Measurements from ENCODE around the gene SH3RF3. TPM values are rescaled to one million over a fixed set of nuclear protein-coding genes. Genes with fewer than 3 reads are reported as not detected.

SH3RF3 gene
- total RNA-seq, 4 donors from 2014 or later = 5.3 to 10.0 (median 8.0) TPM

DNA sequence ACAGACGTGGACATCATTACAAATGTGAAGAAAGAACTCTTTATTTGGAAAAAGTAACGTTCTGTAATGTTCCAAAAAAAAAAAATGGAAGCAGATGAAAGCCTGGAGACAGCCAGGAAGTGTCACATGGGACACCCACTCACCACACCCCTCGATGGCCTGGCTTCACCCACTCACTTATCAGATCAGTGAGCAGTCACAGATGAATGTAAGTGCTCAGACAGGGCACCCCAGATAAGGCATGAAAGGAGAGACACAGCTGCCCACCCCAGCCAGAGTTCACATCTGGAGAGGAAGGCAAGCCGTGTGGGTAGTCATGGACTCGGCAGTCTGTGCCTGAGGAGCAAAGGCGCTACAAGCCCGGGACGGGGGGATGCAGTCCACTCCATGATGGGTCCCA, 379.6 kb downstream of the SH3RF3 start:
- TF ChIP-seq, protein P1, sequence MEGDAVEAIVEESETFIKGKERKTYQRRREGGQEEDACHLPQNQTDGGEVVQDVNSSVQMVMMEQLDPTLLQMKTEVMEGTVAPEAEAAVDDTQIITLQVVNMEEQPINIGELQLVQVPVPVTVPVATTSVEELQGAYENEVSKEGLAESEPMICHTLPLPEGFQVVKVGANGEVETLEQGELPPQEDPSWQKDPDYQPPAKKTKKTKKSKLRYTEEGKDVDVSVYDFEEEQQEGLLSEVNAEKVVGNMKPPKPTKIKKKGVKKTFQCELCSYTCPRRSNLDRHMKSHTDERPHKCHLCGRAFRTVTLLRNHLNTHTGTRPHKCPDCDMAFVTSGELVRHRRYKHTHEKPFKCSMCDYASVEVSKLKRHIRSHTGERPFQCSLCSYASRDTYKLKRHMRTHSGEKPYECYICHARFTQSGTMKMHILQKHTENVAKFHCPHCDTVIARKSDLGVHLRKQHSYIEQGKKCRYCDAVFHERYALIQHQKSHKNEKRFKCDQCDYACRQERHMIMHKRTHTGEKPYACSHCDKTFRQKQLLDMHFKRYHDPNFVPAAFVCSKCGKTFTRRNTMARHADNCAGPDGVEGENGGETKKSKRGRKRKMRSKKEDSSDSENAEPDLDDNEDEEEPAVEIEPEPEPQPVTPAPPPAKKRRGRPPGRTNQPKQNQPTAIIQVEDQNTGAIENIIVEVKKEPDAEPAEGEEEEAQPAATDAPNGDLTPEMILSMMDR (IDR thresholded peaks at IDR 0.05; ENCODE audit: low read depth) = no peak

DNA sequence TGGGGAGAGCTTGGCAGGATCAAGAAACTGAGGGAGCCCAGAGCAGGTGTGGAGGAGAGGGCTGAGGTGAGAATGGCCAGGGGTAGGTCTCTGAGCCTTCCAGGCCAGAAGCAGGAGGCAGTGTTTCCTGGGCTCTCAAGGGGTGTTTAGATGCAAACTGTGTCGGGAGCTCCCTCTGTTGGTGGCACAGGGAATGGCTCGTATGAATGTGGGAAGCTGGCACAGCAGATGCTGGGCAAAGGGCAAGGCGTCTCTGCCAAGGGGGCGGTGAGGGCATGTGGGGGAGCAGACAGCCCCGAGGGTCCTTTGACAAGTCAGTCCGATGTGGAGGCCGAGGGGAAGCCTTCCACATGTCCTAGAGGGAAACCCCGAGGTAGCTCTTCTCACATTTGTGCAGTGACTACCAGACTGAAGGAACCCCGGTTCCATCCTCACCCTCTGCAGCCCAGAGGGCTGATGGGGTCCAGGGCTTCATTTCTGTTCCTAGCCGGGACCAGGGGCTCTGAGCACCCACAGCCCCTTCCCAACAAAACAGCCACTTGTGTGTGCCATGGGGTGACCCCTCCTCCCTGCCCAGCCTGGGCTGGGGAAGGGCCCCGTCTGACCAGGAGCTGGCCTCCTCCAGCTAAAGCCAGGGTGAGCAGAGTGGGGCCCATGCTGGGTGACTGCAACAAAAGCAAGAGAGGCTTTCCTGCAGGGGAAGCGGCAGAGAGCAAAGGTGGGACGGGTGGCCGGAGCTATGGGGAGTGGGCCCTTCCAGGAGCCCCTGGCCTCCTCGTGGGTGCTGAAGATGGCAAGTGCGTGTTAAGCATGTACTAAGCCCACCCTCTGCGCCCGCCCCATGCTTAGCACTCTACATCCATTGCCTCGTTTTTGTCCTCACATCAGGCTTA, 381.4 kb downstream of the SH3RF3 start:
- TF ChIP-seq, protein P1 (IDR thresholded peaks at IDR 0.05; ENCODE audit: low read depth) = no peak

DNA sequence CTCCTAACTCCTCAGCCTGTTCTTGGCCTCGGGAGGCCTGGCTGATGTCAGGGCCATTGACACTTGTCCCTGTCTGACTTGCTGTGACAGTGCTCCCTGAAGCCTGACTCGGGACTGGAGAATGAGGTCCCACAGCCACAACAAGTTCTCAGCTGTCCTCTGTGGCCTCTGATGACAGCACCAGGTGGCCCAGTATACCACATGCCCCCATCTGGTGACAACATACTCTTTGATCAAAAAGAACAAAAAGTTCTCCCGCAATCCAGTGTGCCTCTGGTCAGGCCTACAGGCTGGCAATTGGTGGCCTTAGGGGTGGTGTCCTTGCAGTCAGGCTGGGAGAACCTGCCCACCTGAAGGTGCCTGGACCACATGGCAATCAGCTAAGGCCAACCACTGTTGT, 382.2 kb downstream of the SH3RF3 start:
- TF ChIP-seq, protein P1 (IDR thresholded peaks at IDR 0.05; ENCODE audit: low read depth) = no peak

DNA sequence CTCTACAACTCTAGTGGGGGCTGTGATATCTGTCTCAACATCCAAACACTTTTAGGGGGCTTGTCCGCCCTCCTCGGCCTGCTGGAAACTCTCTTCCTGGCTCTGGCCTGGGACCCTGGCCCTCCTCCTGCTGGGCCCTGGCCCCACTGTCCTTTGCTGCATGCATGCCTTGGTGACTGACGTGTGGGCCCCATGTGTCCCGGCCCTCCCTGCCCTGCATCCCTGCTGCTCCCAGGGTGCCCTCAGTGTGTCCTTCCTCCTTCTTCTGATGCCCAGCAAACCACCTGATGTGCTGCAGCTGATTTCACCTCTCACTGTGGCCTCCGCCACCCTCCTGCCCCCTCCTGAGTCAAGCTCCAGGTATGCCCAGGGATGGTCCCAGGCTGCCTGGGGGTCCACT, 383.1 kb downstream of the SH3RF3 start:
- TF ChIP-seq, protein P1 (IDR thresholded peaks at IDR 0.05; ENCODE audit: low read depth) = no peak

DNA sequence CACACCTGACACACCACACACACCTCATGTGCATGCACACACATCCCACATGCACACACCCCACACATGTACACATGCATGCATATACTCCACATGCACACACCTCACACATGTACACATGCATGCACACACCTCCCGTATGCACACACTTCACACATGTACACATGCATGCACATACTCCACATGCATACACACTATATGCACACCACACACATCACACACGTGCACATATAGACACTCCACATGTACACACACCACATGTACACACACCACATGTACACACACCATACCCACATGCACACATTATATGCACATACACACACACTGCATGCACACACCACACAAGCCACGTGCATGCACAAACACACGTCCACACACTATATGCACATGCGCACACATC, 384.2 kb downstream of the SH3RF3 start:
- TF ChIP-seq, protein P1 (IDR thresholded peaks at IDR 0.05; ENCODE audit: low read depth) = no peak

DNA sequence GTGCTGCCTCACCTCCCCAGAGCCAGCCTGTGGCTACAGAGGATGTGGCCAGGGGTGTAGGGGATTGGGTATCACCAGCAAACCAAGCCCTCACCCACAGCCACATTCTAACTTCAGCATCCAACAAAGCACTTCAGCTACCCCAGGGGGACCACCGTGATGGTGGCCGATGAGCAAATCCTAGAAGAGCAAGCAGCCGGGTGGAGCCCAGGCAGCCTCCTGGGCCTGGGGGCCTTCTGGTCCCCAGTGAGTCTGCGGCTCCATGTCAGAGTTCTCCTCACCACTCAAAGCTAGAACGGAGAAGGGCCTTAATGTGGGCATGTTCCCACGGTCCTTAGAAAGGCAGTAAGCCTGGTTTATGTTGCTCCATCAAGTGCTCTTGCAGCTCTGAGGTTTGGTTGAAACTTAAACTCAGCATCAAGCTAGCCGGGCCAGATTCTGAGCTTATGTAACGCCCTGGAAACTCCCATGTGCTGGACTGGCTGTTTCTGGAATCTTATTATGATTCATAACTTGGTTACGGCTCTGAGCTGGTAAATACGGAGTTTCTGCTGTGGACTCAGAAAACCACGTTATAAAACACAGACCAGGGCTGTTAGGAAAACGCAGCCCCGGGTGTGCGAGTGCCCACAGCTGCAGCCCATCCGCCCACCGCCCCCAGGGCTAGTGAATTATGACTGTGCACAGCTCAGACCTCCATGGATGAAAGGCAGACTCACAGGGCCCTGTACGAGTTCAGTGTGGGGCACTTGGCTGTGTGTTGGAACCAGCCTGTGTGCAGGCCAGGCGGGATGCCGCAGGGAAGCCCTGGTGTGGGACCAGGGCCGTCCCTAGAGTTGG, 385.0 kb downstream of the SH3RF3 start:
- TF ChIP-seq, protein P1 (IDR thresholded peaks at IDR 0.05; ENCODE audit: low read depth) = no peak

DNA sequence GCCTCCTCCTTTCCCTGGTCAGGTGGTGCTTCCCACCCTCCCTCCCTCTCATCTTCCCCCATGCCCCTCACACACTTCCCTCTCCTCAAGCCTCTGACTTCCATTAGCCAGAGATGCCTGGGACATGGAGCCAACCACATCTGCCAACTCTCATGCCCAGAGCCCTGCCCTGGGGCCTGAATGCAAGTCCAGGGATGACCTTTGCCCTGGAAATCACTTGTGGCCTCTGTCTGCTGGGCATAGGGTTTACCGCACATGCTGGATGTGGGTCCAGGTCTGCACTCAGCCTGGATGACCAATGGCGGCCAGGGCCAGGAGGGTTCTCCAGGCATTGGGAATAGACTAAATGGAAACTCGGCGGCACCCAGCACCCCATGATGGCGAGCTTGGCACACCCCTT, 385.9 kb downstream of the SH3RF3 start:
- TF ChIP-seq, protein P1 (IDR thresholded peaks at IDR 0.05; ENCODE audit: low read depth) = no peak
